Brain pericyte (primary cell): ENCODE results near the gene CTNNA3.

Experiments used
- DNase-seq: peaks from one replicate; pipeline ENCODE4 v3.0.0-alpha.2; 2012; ENCODE audit warnings: low read depth, low spot score

CTNNA3 gene

DNA sequence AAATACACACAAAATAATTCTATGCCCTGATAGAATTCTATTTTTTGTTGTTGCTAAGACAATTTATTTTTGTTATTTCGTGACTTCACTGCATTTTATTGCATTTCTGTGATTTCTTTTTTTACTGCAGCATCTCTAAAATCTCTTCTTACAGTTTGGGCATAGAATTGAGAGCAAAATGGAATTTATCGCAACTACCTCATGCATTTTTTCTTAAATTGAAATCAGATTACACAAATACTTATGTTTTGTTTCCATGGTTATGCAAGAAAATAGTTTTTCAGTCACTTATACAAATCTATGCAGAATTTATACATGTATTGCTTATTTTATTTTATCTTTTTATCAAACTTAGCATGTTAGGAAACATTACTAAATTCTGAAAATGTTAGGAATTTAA, 1552.0 kb downstream of the CTNNA3 start:
- DNase-seq, result no peak

DNA sequence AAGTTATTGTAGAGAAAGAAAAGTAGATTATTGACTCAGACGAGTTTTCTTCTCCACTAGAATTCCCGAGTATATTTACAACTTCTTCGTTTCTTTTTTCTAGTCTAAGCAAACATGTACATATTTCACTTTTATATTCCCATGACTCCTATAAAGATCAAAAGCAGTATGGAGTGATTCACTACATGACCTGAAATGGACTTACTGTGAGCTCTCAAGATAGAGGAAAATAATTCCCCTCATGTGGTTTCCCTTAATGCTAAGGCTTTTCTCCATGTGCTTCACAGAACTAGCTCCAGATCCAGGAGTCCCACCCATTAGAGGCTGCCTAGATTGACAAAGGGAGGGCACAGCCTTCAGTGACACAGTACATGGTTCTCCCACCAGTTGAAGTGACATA, 1593.2 kb downstream of the CTNNA3 start:
- DNase-seq, result no peak

DNA sequence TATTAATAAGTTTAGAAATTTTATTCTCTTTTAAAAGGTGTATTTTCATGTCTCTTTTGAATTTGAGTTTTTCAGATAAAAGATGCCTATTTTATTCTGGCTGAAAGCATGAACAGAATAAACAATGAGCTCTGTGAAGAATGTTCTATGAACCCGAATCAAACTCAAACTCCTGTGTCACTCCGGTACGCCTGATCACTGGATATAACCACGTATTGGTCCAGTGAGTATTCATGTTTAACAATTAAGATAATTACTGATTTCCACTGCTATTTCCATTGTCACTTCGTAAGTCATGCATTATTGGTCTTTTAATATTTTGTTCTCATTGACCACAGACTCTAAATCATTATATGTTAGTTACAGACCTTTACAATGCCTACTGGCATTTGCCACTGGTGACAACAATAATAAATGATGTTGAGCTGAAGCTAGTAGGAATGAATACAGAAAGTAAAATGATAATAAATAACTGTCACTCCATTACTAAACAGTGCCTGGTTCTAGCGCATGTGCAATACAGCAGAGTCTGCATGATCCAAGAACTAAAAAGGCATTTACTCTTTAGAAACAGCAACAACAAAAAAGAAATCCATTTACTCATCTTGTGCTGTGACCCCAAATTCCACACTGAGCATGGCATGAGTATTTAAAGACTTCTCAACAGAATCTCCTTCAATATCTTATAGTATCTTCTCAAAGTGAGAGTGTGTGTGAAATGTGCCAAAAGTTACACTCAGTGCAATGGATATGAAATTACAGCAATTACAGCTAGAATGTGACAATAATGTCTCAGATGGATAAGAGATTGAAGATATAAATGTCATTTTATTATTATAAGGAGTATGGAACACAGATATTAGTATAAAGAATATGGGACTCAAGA, 1597.2 kb downstream of the CTNNA3 start:
- DNase-seq, result no peak

DNA sequence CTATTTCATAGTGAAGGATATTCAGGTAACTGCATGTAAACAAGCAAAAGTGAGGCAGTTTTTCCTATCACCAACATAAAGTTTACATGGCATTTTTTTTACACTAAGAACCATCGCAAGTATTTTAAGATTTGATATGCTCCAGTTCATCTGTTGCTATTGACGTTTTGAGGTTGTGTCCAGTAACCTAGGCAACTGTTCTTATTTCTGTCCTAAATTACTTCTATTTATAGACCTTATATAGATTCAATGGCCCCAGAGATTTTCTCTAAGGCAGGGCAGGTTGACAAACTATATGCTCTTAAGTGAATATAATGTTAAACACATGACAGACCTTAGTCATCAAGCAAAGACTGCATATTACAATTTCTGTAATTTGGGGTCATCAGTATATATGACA, 1600.4 kb downstream of the CTNNA3 start:
- DNase-seq, result no peak

DNA sequence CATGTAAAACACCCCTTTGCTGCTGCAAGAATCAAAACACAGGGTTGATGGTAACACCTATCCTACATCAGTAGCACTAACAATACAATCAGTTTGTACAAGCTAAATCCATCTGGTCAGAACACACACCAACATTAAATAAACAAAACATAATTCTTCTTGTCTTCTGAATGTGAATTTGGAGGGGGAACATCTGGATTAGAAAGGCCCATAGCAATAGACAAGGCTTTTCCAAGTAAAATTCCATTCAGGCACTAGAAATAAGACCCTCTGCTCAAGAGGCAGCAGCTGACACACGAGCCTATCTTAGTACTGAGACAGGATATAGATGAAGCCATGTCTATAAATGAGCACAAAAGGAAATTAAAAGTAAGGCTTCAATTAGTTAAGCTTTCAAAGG, 1610.1 kb downstream of the CTNNA3 start:
- no peak for DNase-seq

DNA sequence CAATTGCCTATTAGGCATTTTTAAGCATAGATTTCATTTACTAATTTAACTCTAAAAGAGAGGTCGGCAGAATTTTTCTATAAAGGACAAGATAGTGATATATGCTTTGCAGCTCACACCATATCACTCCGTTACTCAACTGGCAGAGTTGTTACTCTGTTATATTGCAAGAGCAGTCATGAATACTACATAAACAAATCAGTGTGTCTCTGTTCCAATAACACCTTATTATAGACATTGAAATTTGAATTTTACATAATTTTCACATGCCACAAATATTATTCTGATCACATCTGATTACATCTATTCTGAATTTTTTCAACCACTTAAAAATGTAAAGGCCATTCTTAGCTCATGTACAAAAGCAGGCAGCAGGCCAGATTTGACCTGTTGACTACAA, 1624.1 kb downstream of the CTNNA3 start:
- no peak for DNase-seq

DNA sequence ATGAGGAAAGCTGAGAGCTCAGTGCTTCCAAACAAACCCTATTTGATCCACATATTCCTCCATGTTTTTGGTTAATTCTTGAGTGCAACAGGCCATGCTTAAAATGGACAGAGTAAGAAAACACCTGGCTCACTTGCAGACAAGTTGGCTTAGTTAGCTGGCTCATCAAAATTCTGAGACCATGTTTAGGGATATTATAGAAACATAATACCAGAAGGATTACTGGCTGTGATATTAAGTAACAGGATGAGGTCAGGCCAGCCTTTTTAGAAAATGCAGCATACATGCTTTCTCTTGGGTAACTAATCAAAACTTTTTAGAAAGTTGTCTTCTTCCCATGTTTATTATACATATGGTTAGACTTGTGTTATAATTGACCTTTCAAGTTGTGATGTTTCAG, 1637.4 kb downstream of the CTNNA3 start:
- DNase-seq, result no peak

DNA sequence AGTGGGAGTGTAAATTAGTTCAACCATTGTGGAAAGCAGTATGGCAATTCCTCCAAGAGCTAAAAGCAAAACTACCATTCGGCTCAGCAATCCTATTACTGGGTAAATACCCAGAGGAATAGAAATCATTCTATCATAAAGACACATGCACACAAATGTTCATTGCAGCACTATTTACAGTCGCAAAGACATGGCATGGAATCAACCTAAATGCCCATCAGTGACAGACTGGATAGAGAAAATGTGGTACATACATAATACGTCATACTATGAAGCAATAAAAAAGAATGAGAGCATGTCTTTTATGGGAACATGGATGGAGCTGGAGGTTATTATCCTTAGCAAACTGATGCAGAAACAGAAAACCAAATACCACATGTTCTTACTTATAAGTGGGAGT, 1646.7 kb downstream of the CTNNA3 start:
- no peak for DNase-seq

DNA sequence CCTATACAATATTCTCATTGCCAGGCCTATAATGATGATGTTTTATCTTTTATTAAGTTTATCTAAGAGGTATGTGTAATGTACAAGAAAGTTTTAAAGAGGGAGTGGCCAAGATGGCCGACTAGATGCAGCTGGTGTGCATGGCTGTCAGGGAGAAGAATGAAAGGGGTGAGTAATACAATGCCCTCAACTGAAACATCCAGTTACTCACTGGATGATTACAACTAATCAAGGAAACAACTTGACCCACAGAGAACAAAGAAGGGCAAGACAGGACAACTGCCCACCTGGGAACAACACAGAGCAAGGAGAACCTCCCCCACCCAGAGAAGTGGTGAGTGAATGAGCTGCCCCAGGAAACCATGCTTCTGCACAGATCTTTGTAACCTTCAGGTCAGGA, 1650.1 kb downstream of the CTNNA3 start:
- no peak for DNase-seq

DNA sequence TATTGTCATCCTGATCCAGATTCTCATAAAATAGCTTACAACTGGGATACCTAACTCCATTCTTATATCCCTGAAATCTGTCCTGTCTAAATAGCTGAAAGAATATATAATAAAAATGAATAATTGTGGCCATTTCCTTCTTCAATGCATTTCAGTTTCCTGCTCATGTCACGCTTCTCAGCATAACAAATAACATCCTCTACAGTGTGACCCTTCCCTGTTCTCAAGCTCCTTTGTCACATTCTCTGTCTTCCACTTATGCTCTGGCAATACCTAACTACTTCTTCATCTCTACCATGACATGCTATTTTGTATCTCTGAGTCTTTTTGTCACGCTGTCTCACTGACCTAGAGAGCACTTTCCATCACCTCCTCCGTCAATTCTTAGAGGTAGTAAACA, 1654.2 kb downstream of the CTNNA3 start:
- no peak for DNase-seq

DNA sequence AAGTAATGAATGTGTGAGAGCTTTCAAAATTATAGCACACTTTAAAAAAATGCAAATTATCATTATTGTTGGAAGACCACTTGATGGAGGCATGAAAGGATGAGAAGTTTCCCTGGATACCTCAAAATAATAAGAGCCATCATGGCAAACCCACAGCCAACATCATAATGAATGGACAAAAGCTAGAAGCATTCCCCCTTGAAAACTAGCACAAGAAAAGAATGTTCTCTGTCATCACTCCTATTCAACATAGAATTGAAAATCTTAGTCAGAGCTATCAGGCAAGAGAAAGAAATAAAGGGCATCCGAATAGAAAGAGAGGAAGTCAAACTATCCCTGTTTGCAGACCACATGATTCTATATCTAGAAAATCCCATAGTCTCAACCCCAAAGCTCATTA, 1657.4 kb downstream of the CTNNA3 start:
- DNase-seq, result no peak

DNA sequence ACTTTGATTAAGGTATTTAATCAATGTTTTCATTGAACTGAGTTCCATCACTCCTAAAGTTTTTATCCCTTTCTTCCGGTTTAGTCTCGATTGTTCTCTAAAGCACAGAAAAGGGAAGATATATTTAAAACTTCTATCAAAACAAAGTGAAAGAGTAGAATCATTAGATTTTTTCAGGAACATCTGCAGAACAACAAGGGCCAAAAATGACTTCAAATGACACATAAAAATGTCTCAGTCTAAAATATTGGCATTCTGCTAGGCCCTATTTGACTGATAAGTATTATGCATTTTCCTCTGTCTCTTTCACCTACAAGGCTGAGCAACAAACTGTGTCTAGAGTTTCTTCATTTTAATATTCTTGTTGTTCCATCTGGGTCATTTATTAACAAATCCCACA, 1669.7 kb downstream of the CTNNA3 start:
- no peak for DNase-seq

DNA sequence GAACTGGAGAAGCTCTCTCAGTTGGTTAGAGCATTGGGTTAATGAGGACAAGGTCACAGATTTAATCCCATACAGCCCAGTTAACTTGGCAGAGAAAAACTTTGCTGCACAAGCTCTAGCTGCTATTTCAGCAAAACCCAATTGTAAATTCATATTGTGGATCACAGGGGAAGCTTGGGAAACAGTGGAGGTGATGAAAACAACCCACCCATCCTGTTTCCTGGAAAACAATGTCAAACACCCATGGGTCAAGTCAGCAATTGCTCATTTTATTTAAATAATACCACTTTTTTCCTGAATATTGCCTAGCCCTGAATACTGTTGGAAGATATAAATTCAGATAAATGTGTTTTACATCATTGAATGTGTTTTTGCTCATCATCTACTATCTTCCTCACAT, 1670.8 kb downstream of the CTNNA3 start:
- no peak for DNase-seq

DNA sequence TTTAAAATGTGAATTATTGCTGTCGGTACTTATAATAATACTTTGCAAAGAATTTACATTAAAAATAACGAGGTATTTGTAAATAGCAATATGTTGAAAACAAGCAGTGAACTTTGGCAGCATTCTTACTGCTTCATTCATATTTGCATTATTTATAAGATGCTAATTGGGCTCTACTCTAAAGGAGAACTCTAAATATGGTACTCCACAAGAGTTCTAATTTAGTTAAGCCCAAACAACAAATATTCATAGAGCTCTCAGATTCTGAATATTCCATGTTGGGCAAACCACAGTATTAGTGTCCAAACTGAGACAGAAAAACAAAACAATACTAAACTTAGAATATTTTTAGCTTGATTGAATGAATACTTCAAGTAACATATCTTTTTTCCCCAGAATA, 1674.6 kb downstream of the CTNNA3 start:
- no peak for DNase-seq

DNA sequence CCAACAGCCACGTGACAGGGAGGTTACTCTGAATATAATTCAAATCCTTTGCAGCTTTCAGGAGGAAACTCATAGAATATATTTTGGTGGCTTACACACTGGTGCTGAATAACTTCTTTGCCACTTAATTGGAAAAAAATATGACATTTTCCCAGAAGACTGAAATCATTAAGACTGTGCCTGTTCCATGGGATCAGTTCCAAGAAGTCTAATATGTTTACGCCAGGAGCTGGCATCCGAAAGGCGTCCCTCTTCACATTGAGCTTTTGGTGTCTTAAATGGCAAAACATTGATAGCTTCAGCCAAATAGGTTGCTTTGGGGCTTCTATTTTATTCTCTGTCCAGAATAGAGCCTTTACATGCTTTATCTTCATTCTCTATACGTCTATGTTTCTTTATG, 1687.8 kb downstream of the CTNNA3 start:
- DNase-seq, result no peak

DNA sequence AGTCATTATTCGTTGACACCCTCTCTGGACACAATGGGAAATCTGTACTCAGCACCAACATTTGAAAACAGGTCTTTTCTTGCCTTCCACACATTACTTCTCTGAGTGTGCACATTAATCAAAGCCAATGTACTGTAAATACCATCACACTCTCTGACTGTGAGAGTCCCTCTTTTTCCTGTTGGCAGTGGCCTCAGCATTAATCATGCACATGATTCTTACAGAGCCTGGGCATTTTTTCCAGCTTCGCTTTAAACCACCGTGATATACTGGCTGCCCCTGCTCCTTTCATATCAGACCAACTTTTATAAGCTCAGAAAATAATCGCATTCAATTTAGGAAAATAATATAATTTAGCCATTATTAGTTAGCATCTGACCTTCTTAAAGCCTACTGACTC, 1689.6 kb downstream of the CTNNA3 start:
- no peak for DNase-seq

DNA sequence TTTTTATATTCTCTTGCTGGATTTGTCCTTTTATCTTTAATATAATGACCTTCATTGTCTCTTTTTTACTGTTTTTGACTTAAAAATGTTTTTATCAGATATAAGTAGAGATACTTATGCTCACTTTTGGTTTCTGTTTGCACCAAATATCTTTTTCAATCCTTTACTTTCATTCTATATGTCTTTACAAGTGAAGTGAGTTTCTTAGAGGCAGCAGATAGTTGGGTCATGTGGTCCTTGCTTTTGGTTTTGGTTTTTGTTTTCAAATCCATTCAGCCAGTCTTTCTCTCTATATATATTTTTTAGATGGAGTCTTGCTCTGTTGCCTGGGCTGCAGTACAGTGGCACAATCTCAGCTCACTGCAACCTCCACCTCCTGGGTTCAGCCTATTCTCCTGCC, 1702.5 kb downstream of the CTNNA3 start:
- no peak for DNase-seq

DNA sequence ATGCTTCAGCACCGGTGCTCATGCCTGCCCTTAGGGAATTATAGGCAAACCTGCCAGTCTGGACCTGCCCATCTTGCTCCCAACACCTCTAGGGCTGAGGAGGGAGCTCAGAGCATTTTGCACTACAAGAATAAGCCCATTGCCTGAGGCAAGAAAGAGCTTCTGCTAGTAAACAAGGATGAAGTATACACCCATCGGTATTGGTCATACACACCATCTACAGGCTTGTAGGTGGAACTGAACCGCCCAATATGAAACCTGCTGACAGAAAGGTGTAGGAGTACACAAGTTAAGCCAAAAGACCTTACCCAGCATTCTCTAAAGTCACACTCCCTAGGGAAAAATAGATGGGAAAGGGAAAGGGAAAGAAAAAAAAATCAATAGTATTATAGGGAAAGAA, 1727.1 kb downstream of the CTNNA3 start:
- no peak for DNase-seq

DNA sequence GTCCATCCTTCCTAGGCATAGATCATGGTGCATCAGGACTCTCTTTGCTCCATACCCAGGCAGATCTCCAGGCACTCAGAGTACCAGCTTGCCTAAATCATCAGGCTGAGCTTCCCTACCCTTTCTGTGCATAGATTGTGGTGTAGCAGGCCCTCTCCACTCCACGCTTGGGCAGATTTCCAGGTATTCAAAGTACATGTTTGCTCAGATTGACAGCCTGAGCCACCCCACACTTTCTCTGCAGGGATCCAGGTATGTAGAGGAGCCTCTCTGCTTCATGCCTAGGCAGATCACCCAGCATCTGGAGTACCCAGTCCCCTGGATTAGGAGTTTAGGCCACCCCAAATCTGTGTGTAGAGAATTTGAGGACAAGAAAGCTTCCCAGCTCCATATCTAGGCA, 1727.6 kb downstream of the CTNNA3 start:
- DNase-seq, result no peak

DNA sequence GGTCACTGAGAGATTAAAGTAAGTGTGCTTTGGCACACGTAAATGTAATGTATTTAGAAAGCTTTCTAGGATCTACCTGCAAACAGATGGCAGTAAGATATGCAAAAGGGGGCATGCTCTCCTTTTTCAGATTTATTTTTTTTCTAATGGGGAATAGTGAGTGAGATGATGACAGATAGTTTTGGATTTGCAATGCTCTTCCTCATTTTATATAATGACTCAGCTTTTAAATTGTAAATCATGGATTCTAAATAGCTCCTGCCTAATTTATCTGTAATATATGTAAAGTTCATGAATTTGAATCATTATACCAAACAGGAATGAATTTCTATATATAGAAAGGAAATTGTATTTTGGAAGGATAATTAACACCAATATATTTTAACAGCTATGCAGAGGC, 1731.8 kb downstream of the CTNNA3 start:
- DNase-seq, result no peak

DNA sequence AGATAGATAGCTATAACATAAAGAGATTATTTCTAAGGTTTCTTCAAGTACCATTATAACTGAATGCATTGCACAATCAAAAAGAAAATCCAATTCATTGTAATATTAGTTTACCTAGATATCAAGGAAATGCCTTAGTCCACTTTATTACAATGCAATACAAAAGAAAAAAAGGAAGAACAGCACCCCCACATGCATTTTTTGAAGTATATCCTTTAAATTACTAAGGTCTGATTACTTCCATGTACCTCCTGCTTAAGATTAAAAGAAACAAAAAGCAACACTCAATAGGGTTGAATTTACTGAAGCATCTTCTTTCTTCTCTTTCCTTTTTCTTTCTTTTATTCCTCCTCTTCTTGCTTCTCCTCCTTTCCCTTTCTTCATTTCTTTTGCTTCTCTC, 1743.9 kb downstream of the CTNNA3 start:
- DNase-seq, result no peak

DNA sequence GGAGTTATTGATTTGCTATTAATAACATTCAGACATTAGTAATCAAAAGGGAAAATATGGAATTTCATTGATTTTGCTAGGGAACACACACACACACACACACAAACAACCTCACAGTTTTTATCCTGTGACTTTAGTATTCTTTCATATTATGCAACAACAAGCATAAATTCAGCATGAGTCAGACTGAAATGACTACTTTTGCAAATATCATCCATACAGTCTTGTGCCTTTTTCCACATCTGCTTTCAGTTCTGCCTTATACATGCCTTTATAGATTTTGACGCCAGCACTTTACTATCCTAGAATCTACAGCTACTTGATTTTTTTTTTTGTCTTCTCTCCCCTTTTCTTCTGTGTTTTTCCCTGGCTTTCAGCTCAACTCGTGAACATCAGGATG, 1745.9 kb downstream of the CTNNA3 start:
- DNase-seq, result no peak

DNA sequence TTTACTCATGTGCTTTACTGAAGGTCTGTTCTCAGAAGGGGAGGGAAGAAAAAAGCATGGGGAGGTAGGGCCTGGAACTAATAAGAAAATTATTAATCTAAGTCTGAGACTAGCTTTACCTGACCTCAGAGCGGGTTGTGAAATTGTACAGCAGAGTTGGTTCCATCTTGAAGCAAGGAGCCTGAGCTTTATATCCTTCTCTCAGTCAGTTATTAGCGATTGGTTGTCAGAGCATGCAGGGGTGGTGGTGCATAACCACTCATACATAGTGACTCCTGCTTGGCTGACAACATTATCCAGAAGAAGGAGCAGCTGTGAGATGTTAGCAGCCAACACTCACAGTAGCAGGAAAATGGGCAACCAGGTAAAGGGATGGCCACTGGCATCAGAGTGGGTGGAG, 1746.5 kb downstream of the CTNNA3 start:
- no peak for DNase-seq

DNA sequence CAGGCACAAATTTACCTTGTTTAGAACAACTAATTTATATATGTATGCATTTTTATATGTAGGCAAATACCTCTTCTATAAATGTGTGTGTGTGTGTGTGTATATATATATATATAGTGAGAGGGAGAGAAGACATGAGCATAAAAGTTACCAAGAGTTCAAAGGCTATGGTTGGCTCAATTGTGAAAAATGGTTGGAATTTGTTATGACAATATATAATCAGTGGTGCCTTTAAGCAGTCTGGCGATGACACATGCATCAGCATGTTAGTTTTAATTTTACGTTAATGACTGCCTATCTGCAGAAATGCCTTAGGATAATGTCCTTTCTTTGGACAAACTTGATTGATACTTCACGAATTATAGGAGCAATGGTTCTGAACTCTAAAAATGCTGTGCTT, 1750.9 kb downstream of the CTNNA3 start:
- DNase-seq, result no peak
